Activated T-helper 2 cell treated with anti-CD3 and anti-CD28 coated beads, Interferon-gamma antibody, Interleukin-2, Interleukin-4, amounts not matched to agents 10 μg/mL and 5 μg/mL and 100 μg/mL, durations not matched to agents 14 hours and 24 hours and 36 hours (primary cell): ENCODE data around the gene SEMA3C. TPM values are rescaled to one million over a fixed set of nuclear protein-coding genes. Genes with fewer than 3 reads are reported as not detected.

Experiments used
- DNase-seq: peaks from one replicate; pipeline ENCODE4 v3.0.0; 2021; ENCODE audit warnings: low spot score
- H3K27ac Mint-ChIP-seq: one replicate; pipeline ENCODE4 v1.8.0; 2021; ENCODE audit warnings: mixed read lengths
- H3K27me3 Mint-ChIP-seq: one replicate; pipeline ENCODE4 v1.8.0; 2021; ENCODE audit warnings: low read depth, mixed read lengths
- H3K36me3 Mint-ChIP-seq: one replicate; pipeline ENCODE4 v1.8.0; 2021; ENCODE audit warnings: low read depth, mixed read lengths
- H3K4me1 Mint-ChIP-seq: one replicate; pipeline ENCODE4 v1.8.0; 2021; ENCODE audit warnings: low read depth, mixed read lengths
- H3K4me3 Mint-ChIP-seq: one replicate; pipeline ENCODE4 v1.8.0; 2021; ENCODE audit warnings: low read depth, mild to moderate bottlenecking, moderate library complexity, mixed read lengths
- H3K9me3 Mint-ChIP-seq: one replicate; pipeline ENCODE4 v1.8.0; 2021; ENCODE audit warnings: mixed read lengths
- intact Hi-C: fragments of 100-400 bp; cut with micrococcal nuclease; formaldehyde crosslinking; loops from one replicate; pipeline ENCODE4 v1.15.1; 2023
- total RNA-seq: library from RNA; stranded (reverse); gene quantifications from 2 replicates; pipeline ENCODE4 v1.2.3, GENCODE V29; 2022

SEMA3C gene
- total RNA-seq, 1 donor from 2014 or later, result not detected

- Mint-ChIP-seq H3K36me3 (no peaks in the 10 kb centered on the region), H3K4me1 (no peaks in the 10 kb centered on the region)
Observed at GRCh38 chr7:80783678-80784327, 135.0 kb downstream of the SEMA3C start.

DNA sequence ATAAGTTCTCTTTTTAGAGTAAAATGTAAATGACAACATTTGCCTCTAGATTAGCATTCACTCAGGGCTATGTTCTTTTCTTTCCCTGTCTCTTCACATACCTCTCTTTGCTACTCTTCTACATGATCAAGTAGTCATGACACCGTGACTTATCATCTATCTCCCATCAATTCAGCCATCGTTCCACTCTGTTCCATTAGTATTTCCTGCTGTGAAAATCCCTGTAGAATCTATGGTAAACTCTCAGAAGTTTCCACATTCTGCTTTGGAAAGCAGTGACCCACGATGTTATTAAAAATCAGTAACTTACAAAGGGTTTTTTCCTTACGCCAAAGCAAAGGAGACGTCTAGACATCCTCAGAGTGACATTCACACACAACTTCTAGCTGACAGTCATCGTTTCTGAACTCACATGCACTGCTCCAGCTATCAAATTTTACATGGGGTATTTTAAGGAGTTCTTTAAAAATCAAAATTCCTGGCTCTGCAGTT lies 135.6 kb downstream of the SEMA3C start:
- intact Hi-C loops, result no loop called here
- H3K27me3 Mint-ChIP-seq, result no peaks in the 10 kb centered on the region
- H3K36me3 Mint-ChIP-seq, result no peaks in the 10 kb centered on the region
- H3K27ac Mint-ChIP-seq, result no peak overlapping the region
- no peaks in the 10 kb centered on the region for H3K4me1 Mint-ChIP-seq
- H3K4me3 Mint-ChIP-seq, result no peak overlapping the region
- no peak for DNase-seq
- no peaks in the 10 kb centered on the region for H3K9me3 Mint-ChIP-seq

More at GRCh38 chr7:80783678-80784327, 135.0 kb downstream of the SEMA3C start:
- DNase-seq, result no peak
- H3K27ac Mint-ChIP-seq, result no peak overlapping the region
- no peak overlapping the region for H3K4me3 Mint-ChIP-seq
- H3K27me3 Mint-ChIP-seq, result no peaks in the 10 kb centered on the region
- no peaks in the 10 kb centered on the region for H3K9me3 Mint-ChIP-seq
- intact Hi-C loops, result no loop called here

DNA sequence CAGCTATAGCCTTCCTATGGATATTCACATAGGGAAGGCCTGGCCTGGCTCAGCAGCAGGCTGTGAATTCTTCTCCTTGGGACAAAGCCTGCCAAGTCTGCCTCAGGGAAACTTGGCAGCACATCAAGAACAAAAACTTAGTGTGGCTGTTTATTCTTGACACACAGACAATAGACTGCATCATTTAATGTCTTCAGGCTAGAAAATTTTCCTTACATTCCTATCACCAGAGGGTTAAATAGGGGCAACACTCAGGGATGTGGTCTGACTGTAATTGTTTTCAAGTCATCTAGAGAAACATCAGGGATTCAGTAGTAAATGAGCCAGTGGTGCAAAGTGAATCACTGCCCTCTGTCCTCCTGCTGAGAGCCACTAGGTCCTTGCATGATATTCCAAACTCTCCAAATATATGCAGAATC lies 137.3 kb downstream of the SEMA3C start:
- H3K36me3 Mint-ChIP-seq, result no peaks in the 10 kb centered on the region
- no peak overlapping the region for H3K27ac Mint-ChIP-seq
- H3K4me1 Mint-ChIP-seq, result no peaks in the 10 kb centered on the region
- DNase-seq, result no peak
- no peaks in the 10 kb centered on the region for H3K27me3 Mint-ChIP-seq
- intact Hi-C loops, result no loop called here
- H3K4me3 Mint-ChIP-seq, result no peak overlapping the region
- H3K9me3 Mint-ChIP-seq, result no peaks in the 10 kb centered on the region

- DNase-seq, result no peak
- Mint-ChIP-seq H3K4me1 (no peaks in the 10 kb centered on the region), H3K27ac (no peak overlapping the region), H3K27me3 (no peaks in the 10 kb centered on the region), H3K9me3 (no peaks in the 10 kb centered on the region), H3K4me3 (no peak overlapping the region), H3K36me3 (no peaks in the 10 kb centered on the region)
- intact Hi-C loops, result no loop called here
Observed at GRCh38 chr7:80781146-80781545, 137.7 kb downstream of the SEMA3C start.

GRCh38 chr7:80779456-80779855 lies 139.4 kb downstream of the SEMA3C start:
- intact Hi-C loops, result no loop called here
- no peaks in the 10 kb centered on the region for H3K27me3 Mint-ChIP-seq
- no peaks in the 10 kb centered on the region for H3K9me3 Mint-ChIP-seq
- no peaks in the 10 kb centered on the region for H3K4me1 Mint-ChIP-seq
- H3K27ac Mint-ChIP-seq, result no peak overlapping the region
- H3K4me3 Mint-ChIP-seq, result no peak overlapping the region
- no peaks in the 10 kb centered on the region for H3K36me3 Mint-ChIP-seq
- DNase-seq, result no peak

GRCh38 chr7:80775897-80776296 lies 143.0 kb downstream of the SEMA3C start:
- no peak overlapping the region for H3K4me3 Mint-ChIP-seq
- intact Hi-C loops, result no loop called here
- no peaks in the 10 kb centered on the region for H3K36me3 Mint-ChIP-seq
- no peaks in the 10 kb centered on the region for H3K27me3 Mint-ChIP-seq
- no peak for DNase-seq
- H3K4me1 Mint-ChIP-seq, result no peaks in the 10 kb centered on the region
- H3K27ac Mint-ChIP-seq, result no peak overlapping the region
- no peaks in the 10 kb centered on the region for H3K9me3 Mint-ChIP-seq

DNA sequence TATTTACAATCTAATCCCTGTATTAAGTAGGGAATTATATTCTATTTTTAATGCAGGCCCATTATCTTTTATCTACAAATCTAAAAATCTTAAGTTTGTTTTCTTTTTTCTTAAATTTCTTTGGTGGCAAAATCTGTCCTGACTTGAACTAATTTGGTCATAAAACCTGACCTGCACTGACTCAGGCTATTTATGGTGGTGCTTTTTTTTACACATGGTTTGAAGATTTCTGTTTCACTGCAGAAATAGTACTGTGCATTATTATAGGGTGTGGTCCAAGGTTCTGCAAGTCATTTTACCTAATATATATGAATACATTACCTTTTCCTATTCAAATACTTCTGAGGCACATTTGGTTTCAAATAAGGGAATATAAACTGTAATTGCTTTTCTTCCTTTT lies 143.4 kb downstream of the SEMA3C start:
- H3K27ac Mint-ChIP-seq, result no peak overlapping the region
- H3K36me3 Mint-ChIP-seq, result no peaks in the 10 kb centered on the region
- no peaks in the 10 kb centered on the region for H3K27me3 Mint-ChIP-seq
- no peak overlapping the region for H3K4me3 Mint-ChIP-seq
- no peak for DNase-seq
- H3K4me1 Mint-ChIP-seq, result no peaks in the 10 kb centered on the region
- intact Hi-C loops, result no loop called here
- H3K9me3 Mint-ChIP-seq, result no peaks in the 10 kb centered on the region

DNA sequence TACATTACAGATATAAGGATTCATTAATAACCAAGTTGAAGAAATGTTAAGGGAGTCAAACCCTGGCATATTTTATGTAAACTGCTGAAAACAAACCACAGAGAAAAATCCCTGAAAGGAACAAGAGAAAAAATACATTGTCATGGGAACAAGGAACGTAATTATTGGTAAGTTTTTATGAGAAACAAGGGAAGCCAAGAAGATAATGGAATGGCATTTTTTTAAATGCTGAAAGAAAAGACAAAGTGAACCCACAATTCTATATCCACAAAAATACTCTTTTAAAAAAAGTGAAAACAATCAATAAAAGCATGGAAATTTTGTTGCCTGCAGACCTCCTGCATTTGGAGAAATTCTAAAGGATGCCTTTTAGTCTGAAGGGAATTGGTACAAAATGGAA lies 144.0 kb downstream of the SEMA3C start:
- H3K9me3 Mint-ChIP-seq, result no peaks in the 10 kb centered on the region
- no peaks in the 10 kb centered on the region for H3K4me1 Mint-ChIP-seq
- no peak overlapping the region for H3K27ac Mint-ChIP-seq
- no peak for DNase-seq
- H3K36me3 Mint-ChIP-seq, result no peaks in the 10 kb centered on the region
- H3K4me3 Mint-ChIP-seq, result no peak overlapping the region
- no peaks in the 10 kb centered on the region for H3K27me3 Mint-ChIP-seq
- intact Hi-C loops, result no loop called here

DNA sequence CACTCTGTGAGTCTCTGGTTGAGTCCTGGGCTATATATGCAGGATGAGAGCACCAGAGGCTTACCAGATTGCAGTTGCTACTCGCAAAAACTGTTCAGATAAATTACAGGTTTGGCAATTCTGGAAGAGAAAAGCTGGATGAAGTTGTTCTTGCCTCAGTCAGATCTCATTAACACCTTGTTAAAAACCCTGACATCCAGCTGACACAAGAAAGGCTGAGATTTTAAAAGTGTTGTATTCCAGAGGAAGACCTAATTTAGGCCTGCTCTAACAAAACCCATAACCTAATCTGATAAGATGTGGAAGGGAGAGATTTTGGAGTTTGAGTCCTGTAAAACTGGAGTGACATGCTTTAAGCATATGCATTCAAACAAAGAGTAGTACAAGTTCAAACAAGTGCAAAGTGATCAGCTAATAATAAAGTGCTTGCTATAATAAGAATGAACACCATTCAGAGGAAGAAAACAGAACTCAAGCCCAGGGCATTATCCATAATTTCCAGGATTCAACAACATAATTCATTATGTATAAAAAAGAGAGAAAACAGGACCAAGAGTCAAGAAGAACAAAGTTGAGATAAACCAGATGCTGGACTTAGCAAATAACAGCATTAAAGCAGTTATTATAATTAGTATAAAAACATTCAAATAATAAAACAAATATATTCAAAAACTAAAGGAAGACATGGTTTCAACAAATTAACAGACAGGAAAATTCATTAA lies 144.9 kb downstream of the SEMA3C start:
- intact Hi-C loops, result no loop called here
- no peaks in the 10 kb centered on the region for H3K9me3 Mint-ChIP-seq
- no peaks in the 10 kb centered on the region for H3K36me3 Mint-ChIP-seq
- no peak overlapping the region for H3K27ac Mint-ChIP-seq
- no peaks in the 10 kb centered on the region for H3K27me3 Mint-ChIP-seq
- DNase-seq, result no peak
- no peaks in the 10 kb centered on the region for H3K4me1 Mint-ChIP-seq
- H3K4me3 Mint-ChIP-seq, result no peak overlapping the region

DNA sequence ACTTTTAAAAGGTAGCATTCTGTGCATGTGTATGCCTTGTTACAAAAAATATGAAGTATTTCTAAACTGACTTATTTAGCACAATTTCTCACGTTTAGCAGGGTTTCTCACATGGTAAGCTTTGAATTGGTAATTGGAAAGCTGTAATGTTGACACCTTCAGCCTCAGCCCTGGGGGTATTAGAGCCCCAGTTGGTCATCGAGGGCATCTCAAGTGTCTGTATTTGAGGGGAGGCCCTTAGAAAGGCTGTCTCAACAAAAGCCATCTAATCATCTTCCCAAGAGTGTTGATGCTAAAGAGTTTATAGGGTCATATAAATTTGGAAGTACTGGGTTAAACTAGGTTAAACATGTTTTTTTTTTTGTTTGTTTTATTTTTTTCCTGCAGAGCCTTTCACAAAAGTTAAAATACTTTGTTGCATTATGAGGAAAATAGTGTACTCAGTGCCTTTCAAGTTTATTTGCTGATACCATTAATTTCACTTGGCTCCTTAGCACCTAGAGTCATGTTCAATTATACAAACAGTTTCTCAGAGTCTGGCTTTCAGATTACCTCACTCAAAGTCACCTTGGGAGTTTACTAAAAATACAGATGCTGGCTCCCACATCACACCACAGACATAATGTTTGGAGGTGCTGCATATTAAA lies 146.4 kb downstream of the SEMA3C start:
- Mint-ChIP-seq H3K4me1 (no peaks in the 10 kb centered on the region), H3K27me3 (no peaks in the 10 kb centered on the region), H3K36me3 (no peaks in the 10 kb centered on the region), H3K9me3 (no peaks in the 10 kb centered on the region), H3K4me3 (no peak overlapping the region), H3K27ac (no peak overlapping the region)
- DNase-seq, result no peak
- intact Hi-C loops, result no loop called here

DNA sequence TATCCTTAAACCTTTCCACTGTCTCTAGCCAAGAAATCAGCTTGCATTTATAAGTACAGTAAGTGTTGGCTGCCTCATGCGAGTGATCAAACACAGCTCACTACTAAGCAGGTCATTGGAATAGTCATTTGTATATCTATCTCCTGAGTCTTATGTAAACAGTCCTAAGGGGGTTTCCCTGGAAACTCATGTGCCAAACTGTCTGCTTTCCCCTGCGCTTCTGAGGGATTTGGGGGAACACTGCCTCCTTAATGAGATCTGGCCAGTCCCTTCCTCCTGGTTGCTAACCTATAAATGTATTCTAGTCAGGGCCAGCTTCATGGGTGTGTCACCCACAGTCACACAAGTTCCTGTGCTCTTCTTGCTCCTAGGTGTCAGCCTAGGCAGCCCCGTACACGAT lies 147.3 kb downstream of the SEMA3C start:
- Mint-ChIP-seq H3K36me3 (no peaks in the 10 kb centered on the region), H3K27ac (no peak overlapping the region), H3K4me3 (no peak overlapping the region), H3K9me3 (no peaks in the 10 kb centered on the region), H3K4me1 (no peaks in the 10 kb centered on the region), H3K27me3 (no peaks in the 10 kb centered on the region)
- DNase-seq, result no peak
- intact Hi-C loops, result no loop called here

- Mint-ChIP-seq H3K4me1 (no peaks in the 10 kb centered on the region), H3K9me3 (no peaks in the 10 kb centered on the region), H3K27me3 (no peaks in the 10 kb centered on the region), H3K4me3 (no peak overlapping the region), H3K36me3 (no peaks in the 10 kb centered on the region), H3K27ac (no peak overlapping the region)
- intact Hi-C loops, result no loop called here
- no peak for DNase-seq
Observed at GRCh38 chr7:80770675-80771081, 148.2 kb downstream of the SEMA3C start.

DNA sequence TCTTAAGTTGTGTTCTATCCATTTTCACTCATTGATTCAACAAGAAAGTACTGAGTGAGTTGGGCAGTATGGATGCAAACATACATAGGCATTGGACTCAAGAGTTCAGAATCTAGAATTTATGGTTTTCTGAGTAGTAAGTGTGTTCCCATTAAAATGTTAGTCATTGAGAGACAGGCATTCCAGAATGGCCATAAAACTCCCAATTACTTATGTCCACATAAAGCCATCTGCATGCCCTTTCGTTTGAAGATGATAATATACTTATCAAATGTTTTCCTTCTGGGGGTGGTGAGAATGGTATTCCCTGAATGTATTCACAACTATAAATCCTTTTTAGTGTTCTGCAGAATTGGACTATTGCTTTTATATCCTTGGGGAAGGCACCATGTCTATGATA lies 148.8 kb downstream of the SEMA3C start:
- H3K36me3 Mint-ChIP-seq, result no peaks in the 10 kb centered on the region

More for the DNA sequence above, 148.8 kb downstream of the SEMA3C start:
- Mint-ChIP-seq H3K9me3 (no peaks in the 10 kb centered on the region), H3K27ac (no peak overlapping the region), H3K4me1 (no peaks in the 10 kb centered on the region), H3K4me3 (no peak overlapping the region), H3K27me3 (no peaks in the 10 kb centered on the region)
- intact Hi-C loops, result no loop called here
- DNase-seq, result no peak
